Uterus (tissue), 2 donors: ENCODE results near the gene ADGRF5.

Experiments used
- POLR2A ChIP-seq, 2 donors: fragments of 450-650 bp; IDR thresholded peaks; one replicate each; pipeline ENCODE4 v1.6.1; 2016; ENCODE audit warnings: antibody characterized with exemption in 2 of 2, mild to moderate bottlenecking in 1 of 2, moderate library complexity in 1 of 2
- TF ChIP-seq, protein P1 (sequence below), 4 experiments: fragments of 200-600 bp in 2 of 4; fragments of 450-650 bp in 2 of 4; sonication (generic) in 2 of 4; IDR thresholded peaks; one replicate each; pipeline ENCODE4 v1.5.1; 2016 to 2019; ENCODE audit warnings: antibody characterized with exemption in 4 of 4, mild to moderate bottlenecking in 2 of 4, moderate library complexity in 1 of 4

DNA sequence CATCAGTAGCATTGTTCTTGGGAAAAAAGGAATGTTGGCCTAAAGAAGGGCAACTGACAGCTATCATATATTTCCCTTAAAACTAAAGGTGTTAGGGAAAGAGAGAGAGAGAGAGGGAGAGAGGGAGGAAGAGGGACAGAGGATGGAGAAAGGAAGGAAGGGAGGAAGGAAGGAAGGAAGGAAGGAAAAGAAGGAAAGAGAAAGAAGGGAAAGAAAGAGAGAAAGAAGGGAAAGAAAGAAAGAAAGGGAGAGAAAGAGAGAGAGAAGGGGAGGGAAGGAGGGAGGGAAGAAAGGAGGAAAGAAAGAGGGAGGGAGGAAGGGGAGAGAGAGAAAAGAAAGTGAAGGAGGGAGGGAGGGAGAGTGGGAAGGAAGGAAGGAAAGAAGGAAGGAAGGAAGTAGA is 37.7 kb upstream of the ADGRF5 start:
- TF ChIP-seq, protein P1, sequence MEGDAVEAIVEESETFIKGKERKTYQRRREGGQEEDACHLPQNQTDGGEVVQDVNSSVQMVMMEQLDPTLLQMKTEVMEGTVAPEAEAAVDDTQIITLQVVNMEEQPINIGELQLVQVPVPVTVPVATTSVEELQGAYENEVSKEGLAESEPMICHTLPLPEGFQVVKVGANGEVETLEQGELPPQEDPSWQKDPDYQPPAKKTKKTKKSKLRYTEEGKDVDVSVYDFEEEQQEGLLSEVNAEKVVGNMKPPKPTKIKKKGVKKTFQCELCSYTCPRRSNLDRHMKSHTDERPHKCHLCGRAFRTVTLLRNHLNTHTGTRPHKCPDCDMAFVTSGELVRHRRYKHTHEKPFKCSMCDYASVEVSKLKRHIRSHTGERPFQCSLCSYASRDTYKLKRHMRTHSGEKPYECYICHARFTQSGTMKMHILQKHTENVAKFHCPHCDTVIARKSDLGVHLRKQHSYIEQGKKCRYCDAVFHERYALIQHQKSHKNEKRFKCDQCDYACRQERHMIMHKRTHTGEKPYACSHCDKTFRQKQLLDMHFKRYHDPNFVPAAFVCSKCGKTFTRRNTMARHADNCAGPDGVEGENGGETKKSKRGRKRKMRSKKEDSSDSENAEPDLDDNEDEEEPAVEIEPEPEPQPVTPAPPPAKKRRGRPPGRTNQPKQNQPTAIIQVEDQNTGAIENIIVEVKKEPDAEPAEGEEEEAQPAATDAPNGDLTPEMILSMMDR (IDR thresholded peaks at IDR 0.05) = no peak
- no peak for TF ChIP-seq POLR2A (IDR thresholded peaks at IDR 0.05)
